PC-9 (cell line): ENCODE measurements around the gene PNISR. TPM values are rescaled to one million over a fixed set of nuclear protein-coding genes. Genes with fewer than 3 reads are reported as not detected.
"Not testable (repeated sequence)": the region's sequence is repeated elsewhere in the genome, so short reads cannot be mapped to it uniquely, and the experiment has no call there.

Source experiments
- BruUV-seq: library from RNA; stranded (reverse); fragments of 400-500 nt; replicated peaks from 2 replicates; lab custom pipeline; 2021; lab: Mats Ljungman, UMichigan
- CTCF ChIA-PET: fragments of 300-600 bp; sonication (Branson Sonifier 250); formaldehyde crosslinking; loops from one replicate; lab custom pipeline; 2022; ENCODE audit warnings: antibody characterized with exemption; lab: Charles Lee
- POLR2A ChIA-PET: fragments of 300-600 bp; sonication (Branson Sonifier 250); formaldehyde crosslinking; loops from one replicate; lab custom pipeline; 2022; ENCODE audit warnings: antibody characterized with exemption; ENCODE audit not compliant: unreplicated experiment; lab: Charles Lee
- DNase-seq, 2 experiments: peaks; one replicate each; pipeline versions ENCODE4 v3.0.0 to v3.0.0-alpha.2; 2015 to 2022; ENCODE audit warnings: mixed read lengths in 1 of 2
- H2AFZ ChIP-seq: fragments of 200-600 bp; sonication (generic); 2 replicates; pipeline ENCODE4 v1.8.1; 2017; ENCODE audit warnings: antibody characterized with exemption
- H3F3A ChIP-seq: fragments of 200-600 bp; sonication (generic); 2 replicates; pipeline ENCODE4 v1.8.1; 2017; ENCODE audit warnings: antibody characterized with exemption, mild to moderate bottlenecking, low read depth; ENCODE audit not compliant: insufficient read depth
- H3K27ac ChIP-seq: fragments of 200-600 bp; sonication (generic); 2 replicates; pipeline ENCODE4 v1.6.1; 2016; ENCODE audit warnings: mixed run types
- H3K27me3 ChIP-seq: fragments of 200-600 bp; sonication (generic); 2 replicates; pipeline ENCODE4 v1.6.1; 2016; ENCODE audit warnings: low read depth, mixed run types; ENCODE audit not compliant: insufficient read depth
- H3K36me3 ChIP-seq: fragments of 200-600 bp; sonication (generic); 2 replicates; pipeline ENCODE4 v1.6.1; 2016; ENCODE audit warnings: low read depth, mixed run types
- H3K4me1 ChIP-seq: fragments of 200-600 bp; sonication (generic); replicated peaks from 2 replicates; pipeline ENCODE4 v1.6.1; 2016; ENCODE audit warnings: mixed run types; ENCODE audit not compliant: insufficient read depth
- H3K4me2 ChIP-seq: fragments of 200-600 bp; sonication (generic); 2 replicates; pipeline ENCODE4 v1.6.1; 2017; ENCODE audit warnings: mixed run types
- H3K4me3 ChIP-seq: fragments of 200-600 bp; sonication (generic); 2 replicates; pipeline ENCODE4 v1.6.1; 2016; ENCODE audit warnings: mixed run types
- H3K79me2 ChIP-seq: fragments of 200-600 bp; sonication (generic); 2 replicates; pipeline ENCODE4 v1.6.1; 2017; ENCODE audit warnings: low read depth, mixed run types
- H3K9me2 ChIP-seq: fragments of 200-600 bp; sonication (generic); 2 replicates; pipeline ENCODE4 v1.8.1; 2017; ENCODE audit warnings: mild to moderate bottlenecking; ENCODE audit not compliant: insufficient read depth
- H3K9me3 ChIP-seq: fragments of 200-600 bp; sonication (generic); 2 replicates; pipeline ENCODE4 v1.8.1; 2016; ENCODE audit warnings: low read depth; ENCODE audit not compliant: insufficient read depth
- H4K20me1 ChIP-seq: fragments of 200-600 bp; sonication (generic); 2 replicates; pipeline ENCODE4 v1.8.1; 2017; ENCODE audit not compliant: insufficient read depth
- EZH2 ChIP-seq: fragments of 200-600 bp; sonication (generic); IDR thresholded peaks from 2 replicates; pipeline ENCODE4 v1.8.0; 2017; ENCODE audit warnings: antibody characterized with exemption, low read depth
- intact Hi-C: fragments of 100-400 bp; cut with micrococcal nuclease; formaldehyde crosslinking; loops from one replicate; pipeline ENCODE4 v1.10.0; 2022; ENCODE audit not compliant: unreplicated experiment
- total RNA-seq: library from RNA; stranded (reverse); gene quantifications from 2 replicates; pipeline ENCODE4 v1.2.3, GENCODE V29; 2021
- TF ChIP-seq, protein P1 (sequence below): fragments of 200-600 bp; sonication (generic); conservative IDR thresholded peaks from 2 replicates; pipeline ENCODE4 v1.6.1; 2017; ENCODE audit warnings: mixed run types, antibody characterized with exemption, mild to moderate bottlenecking, moderate library complexity

Gene PNISR
- total RNA-seq, 1 experiment from 2014 or later: 110 TPM

- H3K9me2 ChIP-seq: no peaks in the 10 kb centered on the region
- no peak for DNase-seq
- H3K27ac ChIP-seq: no peak overlapping the region
- no peaks in the 10 kb centered on the region for H3K4me1 ChIP-seq
- H3K4me2 ChIP-seq: no peak overlapping the region
- H3K27me3 ChIP-seq: no peaks in the 10 kb centered on the region
- no peaks in the 10 kb centered on the region for H4K20me1 ChIP-seq
- no peak overlapping the region for H3K4me3 ChIP-seq
- intact Hi-C loops: loop anchor here (1.0 to 5.0 kb wide), 2 partner anchors 279 to 355 kb away; no protein-coding TSS in a partner anchor
- TF ChIP-seq, protein P1, sequence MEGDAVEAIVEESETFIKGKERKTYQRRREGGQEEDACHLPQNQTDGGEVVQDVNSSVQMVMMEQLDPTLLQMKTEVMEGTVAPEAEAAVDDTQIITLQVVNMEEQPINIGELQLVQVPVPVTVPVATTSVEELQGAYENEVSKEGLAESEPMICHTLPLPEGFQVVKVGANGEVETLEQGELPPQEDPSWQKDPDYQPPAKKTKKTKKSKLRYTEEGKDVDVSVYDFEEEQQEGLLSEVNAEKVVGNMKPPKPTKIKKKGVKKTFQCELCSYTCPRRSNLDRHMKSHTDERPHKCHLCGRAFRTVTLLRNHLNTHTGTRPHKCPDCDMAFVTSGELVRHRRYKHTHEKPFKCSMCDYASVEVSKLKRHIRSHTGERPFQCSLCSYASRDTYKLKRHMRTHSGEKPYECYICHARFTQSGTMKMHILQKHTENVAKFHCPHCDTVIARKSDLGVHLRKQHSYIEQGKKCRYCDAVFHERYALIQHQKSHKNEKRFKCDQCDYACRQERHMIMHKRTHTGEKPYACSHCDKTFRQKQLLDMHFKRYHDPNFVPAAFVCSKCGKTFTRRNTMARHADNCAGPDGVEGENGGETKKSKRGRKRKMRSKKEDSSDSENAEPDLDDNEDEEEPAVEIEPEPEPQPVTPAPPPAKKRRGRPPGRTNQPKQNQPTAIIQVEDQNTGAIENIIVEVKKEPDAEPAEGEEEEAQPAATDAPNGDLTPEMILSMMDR: peak; percentile 80
- TF ChIP-seq EZH2: no peak
- no peaks in the 10 kb centered on the region for H3K36me3 ChIP-seq
- no TSS peak for BruUV-seq
- no peaks in the 10 kb centered on the region for H3K9me3 ChIP-seq
- no peaks in the 10 kb centered on the region for H3K79me2 ChIP-seq
- H3F3A ChIP-seq: no peaks in the 10 kb centered on the region
- H2AFZ ChIP-seq: no peak overlapping the region
- CTCF ChIA-PET: interaction anchor here (0.6 to 1.0 kb wide), 2 partner anchors 355 to 846 kb away, joined by 3 read pairs; no protein-coding TSS in a partner anchor
- POLR2A ChIA-PET: no interaction called here
Measured at GRCh38 chr6:99467509-99468106, 42.5 kb upstream of the PNISR start.

DNA sequence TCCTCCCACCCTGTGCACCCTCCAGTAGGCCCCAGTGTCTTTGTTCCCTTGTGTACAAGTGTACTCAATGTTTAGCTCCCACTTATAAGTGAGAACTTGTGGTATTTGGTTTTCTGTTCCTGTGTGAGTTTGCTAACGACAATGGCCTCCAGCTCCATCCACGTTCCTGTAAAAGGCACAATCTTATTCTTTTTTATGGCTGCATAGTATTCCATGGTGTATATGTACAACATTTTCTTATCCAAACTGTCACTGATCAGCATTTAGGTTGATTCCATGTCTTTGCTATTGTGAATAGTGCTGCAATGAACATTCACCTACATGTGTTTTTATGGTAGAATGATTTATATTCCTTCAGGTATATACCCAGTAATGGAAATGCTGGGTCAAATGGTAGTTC lies 34.0 kb upstream of the PNISR start:
- H3K4me2 ChIP-seq, H3K4me1 ChIP-seq, POLR2A ChIA-PET, H4K20me1 ChIP-seq, BruUV-seq, H3K79me2 ChIP-seq, H3K27ac ChIP-seq, H3K9me2 ChIP-seq, CTCF ChIA-PET, intact Hi-C loops, H3K27me3 ChIP-seq, H2AFZ ChIP-seq, DNase-seq, H3K4me3 ChIP-seq, H3F3A ChIP-seq, H3K36me3 ChIP-seq: not testable (repeated sequence)
- H3K9me3 ChIP-seq: peaks cover 13% of the 10 kb centered on the region; the same call in 1 of the 2 replicates

GRCh38 chr6:99458319-99458718 lies 33.2 kb upstream of the PNISR start:
- no peak for DNase-seq
- Histone ChIP-seq H3K36me3 (0 out of 2 replicates have a peak, but pooled peaks cover 3% of the 10 kb centered on the region), H2AFZ (no peak overlapping the region), H3F3A (no peaks in the 10 kb centered on the region), H3K9me2 (no peaks in the 10 kb centered on the region), H3K4me2 (no peak overlapping the region), H3K4me3 (no peak overlapping the region), H3K9me3 (peaks cover 20% of the 10 kb centered on the region; the same call in 1 of the 2 replicates), H3K27ac (no peak overlapping the region), H4K20me1 (no peaks in the 10 kb centered on the region), H3K27me3 (no peaks in the 10 kb centered on the region), H3K79me2 (no peaks in the 10 kb centered on the region), H3K4me1 (no peaks in the 10 kb centered on the region)
- TF ChIP-seq, protein P1: peak; percentile 52; the same call in 1 of the 2 replicates
- TF ChIP-seq EZH2: no peak
- intact Hi-C loops: no loop called here
- ChIA-PET POLR2A (no interaction called here), CTCF (no interaction called here)
- no TSS peak for BruUV-seq
